Stimulated activated CD8-positive, alpha-beta memory T cell treated with anti-CD3 and anti-CD28 coated beads, Interleukin-7, amount 100 ng/mL, for 1 hour (primary cell): ENCODE data around the gene NOXO1.
A peak's percentile ranks its signal among the peaks of the same experiment; 100 is the strongest.
"Not testable (repeated sequence)": the region's sequence is repeated elsewhere in the genome, so short reads cannot be mapped to it uniquely, and the experiment has no call there.

Experiments used
- DNase-seq, 2 donors: peaks; one replicate each; pipeline ENCODE4 v3.0.0-alpha.2; 2020; ENCODE audit warnings: low read depth in 2 of 2

The NOXO1 gene

DNA sequence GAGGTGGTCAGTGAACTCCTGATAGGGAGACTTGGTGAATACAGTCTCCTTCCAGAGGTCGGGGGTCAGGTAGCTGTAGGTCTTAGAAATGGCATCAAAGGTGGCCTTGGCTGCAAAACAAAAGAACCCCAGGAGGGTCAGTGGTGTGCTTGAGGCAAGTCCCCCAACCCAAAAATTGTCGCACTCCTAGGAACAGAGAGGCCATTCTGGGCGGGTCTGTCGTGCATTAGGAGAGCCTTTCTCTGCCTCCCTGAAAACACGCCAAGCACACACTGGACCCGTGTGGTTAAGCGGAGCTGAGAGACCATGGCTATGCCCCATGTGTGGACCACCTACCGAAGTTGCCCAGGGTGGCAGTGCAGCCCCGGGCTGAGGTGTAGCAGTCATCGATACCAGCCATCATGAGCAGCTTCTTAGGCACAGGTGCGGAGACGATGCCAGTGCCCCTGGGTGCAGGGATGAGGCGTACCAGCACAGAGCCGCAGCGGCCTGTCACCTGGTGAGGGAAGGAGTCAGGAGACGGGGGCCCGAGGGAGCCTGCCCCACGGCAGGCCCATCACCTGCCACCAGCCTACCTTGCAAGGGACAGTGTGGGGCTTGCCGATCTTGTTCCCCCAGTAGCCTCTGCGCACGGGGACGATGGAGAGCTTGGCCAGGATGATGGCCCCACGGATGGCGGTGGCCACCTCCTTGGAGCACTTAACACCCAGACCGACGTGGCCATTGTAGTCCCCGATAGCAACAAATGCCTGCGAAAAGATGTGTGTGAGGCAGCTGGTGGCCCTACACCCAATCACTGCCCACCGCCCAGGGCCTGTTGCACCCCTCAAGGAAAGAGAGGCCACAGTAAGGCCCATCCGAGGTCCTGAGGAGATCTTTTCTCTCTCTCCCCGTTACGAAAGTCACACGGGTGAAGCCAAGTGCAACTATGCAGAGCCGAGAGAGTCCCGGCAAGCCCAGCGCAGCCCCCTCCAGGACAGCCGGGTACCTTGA, 18.8 kb downstream of the NOXO1 start:
- not testable (repeated sequence) for DNase-seq

DNA sequence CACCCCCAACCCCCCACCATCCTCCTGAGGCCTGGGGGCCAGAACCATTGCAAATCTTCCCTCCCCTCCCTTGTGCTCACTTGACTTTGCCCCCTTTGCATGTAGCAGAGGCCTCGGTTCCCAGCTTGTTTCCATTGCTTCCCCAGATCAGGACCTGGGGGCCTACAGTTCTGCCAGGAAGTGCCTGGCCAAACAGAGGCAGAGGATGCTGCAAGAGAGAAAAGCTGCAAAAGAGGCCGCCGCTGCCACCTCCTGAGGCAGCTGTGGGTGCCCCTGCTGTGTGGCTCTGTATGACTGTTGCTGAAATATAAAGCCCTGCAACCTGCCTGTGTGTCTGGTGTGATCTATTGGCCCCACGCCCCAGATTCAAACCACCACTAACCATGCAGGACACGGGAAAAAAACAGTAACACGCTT, 19.6 kb downstream of the NOXO1 start:
- no peak for DNase-seq

DNA sequence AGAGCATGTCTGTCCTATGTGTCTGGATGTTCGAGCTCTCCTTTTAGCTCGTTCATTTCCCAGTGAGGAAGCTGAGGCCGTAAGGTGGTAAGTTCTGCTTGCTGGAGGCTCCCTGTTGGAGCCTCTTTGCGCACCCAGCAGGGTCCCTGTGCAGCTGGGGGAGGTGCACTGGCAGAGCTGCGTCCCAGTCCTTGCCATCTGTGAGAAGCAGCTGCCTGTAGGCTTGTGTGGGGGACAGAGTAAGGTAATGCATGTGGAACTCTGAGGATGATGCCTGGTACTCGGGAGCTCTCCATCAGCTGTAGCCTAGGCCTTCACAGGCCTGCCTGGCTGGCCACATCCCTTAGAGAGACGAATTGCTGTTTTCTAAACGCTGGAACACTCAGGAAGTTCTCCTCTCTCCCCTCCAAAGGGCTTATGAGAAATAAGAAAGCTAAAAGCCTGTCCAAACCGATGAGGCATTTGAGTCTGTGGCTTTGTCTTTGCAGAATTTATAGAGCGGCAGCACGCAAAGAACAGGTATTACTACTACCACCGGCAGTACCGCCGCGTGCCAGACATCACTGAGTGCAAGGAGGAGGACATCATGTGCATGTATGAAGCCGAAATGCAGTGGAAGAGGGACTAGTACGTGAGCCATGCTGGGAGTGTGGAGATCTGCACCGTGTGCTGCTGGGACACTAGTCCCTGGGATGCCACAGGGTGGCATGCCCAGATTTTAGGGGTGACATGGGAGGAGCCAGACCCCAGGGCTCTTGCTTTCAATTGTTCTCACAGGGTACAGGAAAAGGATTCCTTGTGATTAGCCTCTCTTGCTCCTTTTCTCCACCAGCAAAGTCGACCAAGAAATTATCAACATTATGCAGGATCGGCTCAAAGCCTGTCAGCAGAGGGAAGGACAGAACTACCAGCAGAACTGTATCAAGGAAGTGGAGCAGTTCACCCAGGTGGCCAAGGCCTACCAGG, 20.3 kb downstream of the NOXO1 start:
- no peak for DNase-seq

DNA sequence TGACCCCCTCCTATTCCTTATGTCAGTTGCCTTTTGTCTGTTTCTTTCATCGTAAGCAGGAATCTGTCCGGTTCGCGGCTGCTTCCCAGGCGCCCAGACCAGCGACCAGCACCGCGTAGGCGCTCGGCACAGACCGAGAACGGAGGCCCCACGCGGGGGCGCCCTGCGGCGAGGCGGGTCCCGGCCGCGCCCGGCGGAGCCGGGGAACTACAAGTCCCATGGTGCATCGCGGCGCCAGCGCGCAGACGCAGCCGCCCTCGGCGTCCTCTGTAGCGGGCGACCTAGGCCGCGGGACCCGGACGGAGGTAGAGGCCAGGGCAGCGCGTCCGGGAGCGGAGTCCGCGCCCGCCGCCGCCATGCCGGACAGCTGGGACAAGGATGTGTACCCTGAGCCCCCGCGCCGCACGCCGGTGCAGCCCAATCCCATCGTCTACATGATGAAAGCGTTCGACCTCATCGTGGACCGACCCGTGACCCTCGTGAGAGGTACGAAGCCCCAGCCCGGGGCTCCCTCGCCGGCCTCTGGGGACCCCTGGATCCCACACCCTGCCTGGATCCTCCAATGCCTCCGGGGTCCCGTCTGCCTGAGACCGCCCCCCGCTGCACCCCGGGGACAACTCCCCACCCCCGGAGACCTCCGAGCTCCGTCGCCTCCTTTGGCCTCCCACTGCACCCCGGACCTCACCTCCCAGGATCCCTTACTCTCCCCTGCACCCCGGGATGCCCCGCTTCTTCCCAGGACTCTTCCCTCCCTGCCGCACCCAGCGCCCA, 21.8 kb downstream of the NOXO1 start, which contains the start of gene NDUFB10:
NDUFB10 (plus strand) TSS at position 270 of the 771 bp plus-strand sequence; CDS start at position 357, 87 bp downstream.
- peak; percentile 77 to 88 for DNase-seq

DNA sequence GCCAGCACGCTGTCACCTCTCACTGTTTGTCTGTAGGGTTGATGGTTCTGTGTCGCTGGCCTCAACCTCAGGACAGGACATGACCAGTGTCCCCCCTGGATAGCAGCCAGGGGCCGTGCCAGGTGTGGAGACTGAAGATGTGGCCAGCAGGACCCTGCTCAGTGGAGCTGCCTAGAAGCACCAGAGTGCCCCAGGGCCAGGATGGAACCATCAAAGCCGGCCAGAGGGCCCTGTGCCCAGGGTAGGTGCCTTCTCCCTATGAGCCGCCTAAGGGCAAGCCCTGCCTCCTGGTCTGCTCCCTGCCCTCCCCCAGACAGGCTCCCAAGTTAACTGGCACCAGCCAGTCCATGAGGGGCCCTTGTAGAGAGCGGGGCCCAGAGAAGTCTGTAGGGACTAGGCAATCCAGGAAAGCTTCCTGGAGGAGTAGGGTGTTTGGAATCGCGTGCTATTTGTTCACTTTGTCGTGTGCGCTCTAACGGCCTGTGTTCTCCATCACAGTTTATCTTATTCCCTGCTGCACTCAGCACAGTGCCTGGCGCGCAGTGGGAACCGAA, 22.5 kb downstream of the NOXO1 start:
- DNase-seq = no peak

DNA sequence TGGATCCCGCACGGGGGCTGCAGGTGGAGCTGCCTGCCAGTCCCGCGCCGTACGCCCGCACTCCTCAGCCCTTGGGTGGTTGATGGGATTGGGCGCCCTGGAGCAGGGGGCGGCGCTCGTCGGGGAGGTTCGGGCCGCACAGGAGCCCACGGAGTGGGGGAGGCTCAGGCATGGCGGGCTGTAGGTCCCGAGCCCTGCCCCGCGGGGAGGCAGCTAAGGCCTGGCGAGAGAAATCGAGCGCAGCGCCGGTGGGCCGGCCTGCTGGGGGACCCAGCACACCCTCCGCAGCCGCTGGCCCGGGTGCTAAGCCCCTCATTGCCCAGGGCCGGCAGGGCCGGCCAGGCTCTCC, 23.2 kb downstream of the NOXO1 start:
- DNase-seq = not testable (repeated sequence)

DNA sequence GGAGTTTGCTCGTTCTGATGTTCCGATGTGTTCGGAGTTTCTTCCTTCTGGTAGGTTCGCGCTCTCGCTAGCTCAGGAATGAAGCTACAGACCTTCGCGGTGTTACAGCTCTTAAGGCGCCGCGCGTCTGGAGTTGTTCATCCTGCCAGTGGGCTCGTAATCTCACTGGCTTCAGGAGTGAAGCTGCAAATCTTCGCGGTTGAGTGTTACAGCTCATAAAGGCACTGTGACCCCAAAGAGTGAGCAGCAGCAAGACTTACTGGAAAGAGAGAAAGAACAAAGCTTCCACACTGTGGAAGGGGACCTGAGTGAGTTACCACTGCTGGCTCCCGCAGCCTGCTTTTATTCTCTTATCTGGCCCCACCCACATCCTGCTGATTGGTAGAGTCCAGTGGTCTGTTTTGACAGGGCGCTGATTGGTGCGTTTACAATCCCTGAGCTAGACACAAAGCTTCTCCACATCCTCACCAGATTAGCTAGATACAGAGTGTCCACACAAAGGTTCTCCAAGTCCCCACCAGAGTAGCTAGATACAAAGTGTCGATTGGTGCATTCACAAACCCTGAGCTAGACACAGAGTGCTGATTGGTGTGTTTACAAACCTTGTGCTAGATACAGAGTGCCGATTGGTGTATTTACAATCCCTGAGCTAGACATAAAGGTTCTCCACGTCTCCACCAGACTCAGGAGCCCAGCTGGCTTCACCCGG, 23.7 kb downstream of the NOXO1 start:
- not testable (repeated sequence) for DNase-seq

DNA sequence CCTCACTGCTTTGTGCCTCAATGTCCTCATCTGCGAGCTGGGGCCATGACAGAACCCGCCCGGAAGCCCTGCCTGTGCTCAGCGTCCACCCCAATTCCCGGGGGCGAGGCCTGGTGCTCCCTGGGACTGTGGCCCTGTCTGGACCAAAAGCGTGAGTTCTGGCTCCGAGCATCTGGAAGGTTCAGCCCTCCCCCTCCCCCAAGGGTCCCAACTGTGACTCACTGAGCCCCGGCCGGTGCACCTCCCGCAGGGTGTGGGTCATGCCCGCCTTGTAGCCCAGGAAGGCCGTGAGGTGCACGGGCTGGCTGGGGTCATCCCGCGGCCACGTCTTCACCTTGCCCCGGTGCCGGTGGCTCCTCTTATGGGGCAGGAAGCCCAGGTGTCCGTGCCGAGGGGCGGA, 27.5 kb downstream of the NOXO1 start:
- DNase-seq = no peak

DNA sequence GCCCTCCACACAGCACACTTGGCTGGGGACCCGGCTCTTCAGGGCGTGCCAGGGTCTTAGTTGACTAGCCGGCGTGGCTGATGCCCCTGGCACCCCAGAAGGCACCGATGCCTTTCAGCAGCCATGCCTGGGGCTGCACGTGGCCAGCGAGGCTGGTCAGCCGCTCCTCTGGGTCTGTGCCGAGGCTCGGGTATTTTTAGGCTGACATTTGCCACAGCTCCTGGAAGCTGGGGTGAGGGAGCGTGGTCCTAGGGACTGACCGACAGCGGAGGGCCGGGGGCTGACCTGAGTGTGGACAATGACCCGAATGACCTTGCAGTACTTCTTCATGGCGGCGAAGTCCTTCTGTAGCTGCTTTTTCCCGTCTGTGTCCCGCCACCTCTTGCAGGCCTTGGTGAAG, 30.7 kb downstream of the NOXO1 start:
- no peak for DNase-seq

DNA sequence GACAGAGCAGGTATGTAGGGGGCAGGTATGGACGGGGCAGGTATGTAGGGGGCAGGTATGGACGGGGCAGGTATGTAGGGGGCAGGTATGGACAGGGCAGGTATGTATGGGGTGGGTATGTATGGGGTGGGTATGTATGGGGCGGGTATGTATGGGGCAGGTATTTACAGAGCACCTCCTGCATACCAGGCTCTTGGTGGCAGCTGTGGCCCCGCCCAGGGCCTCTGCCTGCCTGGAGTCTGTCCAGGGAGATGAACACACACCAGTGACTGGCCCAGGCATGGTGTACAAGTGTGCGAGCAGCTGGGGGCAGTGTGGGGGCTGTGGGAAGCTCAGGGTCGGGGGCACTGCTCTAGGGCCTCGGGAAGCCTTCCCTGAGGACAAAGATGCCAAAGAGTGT, 31.2 kb downstream of the NOXO1 start:
- no peak for DNase-seq

DNA sequence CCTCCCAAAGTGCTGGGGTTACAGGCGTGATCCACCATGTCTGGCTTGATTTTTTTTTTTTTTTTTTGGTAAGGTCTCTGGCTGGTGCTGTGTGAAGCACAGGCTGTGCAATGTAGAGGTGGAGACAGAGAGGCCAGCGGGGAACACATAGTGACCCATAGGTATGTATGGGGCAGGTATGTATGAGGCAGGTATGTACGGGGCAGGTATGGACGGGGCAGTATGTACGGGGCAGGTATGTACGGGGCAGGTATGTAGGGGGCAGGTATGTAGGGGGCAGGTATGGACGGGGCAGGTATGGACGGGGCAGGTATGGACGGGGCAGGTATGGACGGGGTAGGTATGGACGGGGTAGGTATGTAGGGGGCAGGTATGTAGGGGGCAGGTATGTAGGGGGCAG, 31.8 kb downstream of the NOXO1 start:
- no peak for DNase-seq

DNA sequence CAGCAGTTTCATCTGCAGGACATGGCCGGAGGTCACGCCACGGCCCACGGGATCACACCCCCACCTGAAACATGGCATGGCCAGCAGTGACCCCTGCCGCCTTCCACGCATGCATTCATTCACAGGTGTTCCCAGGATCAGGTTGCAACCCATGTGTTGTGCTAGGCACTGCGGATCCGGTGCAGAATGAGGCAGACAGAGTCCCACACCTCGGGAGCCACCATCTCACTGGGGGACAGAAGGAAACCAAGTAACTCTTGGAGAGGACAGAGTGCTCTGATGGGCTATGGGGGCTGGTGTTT, 33.9 kb downstream of the NOXO1 start:
- no peak for DNase-seq

DNA sequence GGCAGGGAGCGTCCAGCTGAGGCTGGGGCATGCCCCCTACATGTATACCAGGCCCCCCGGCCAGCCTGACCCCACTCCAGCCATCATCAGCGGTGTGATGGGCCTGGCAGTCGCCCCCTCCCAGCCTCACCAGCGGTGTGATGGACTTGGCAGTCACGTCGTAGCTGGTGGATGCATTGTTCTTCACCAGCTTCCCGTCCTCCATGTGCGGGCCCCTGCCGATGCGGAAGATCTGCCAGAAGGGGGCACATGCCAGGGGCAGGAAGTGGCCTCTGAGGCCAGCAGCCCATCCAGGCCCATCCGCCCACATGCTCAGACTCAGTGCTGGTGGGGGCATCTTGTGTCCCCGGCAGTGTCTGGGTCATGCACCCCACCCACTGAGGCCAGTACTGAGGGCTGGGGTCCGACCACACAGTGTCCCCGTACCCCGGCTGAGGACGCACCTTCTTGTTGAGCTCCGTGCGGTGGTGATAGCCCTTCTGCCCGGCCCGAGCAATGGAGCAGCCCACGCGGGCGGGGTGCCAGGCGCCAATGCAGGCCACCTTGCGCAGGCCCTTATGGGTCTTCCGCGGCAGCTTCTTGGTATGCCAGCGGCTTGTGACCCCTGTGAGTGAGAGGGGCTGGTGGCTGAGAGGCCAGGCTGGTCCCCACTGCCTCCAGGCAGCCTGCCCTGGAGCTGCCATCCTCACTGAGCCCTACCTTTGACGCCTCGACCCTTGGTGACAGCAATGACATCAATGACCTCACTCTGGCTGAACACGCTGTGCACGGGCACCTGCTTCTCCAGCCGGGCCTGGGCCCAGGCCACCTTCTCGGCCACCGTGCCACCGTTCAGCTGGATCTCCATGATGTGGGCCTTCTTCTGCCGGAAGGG, 34.5 kb downstream of the NOXO1 start:
- no peak for DNase-seq

DNA sequence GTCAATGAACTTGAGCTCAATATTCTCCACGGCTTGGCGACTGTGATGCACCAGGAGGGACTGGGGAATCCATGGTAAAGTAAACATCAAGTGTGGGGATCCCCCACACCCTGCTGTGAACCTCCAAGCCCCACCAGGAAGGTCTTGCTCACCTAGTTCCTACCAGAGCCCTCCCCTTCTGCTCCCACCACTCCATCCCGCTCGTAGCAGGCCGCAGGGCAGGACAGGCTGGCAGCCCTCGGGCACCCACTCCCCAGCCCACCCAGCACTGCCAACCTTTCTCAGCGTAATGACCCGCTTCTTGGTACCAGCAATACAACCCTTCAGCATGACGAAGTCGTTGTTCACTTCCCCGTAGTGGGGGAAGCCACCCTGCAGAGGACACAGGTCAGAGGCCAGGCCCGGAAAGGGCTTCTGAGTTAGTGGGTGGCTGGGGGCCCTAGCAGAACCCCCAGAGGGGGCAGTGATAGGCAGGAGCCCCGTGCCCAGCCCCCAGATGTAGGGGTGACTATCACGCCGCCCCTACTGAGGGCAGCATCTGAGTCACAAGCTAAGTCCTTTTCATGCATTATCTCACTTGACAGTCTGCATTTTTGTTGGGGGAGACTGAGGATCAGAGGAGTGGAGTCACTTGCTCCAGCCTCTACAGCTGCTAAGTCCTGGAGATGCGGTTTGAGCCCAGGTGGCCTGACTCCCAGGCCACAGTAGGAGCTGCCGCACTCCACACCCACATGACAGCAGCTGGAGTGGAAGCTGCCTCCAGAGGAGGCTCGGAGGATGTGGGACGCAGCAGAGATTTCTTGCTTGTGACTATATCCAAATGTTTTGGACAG, 35.5 kb downstream of the NOXO1 start:
- no peak for DNase-seq

DNA sequence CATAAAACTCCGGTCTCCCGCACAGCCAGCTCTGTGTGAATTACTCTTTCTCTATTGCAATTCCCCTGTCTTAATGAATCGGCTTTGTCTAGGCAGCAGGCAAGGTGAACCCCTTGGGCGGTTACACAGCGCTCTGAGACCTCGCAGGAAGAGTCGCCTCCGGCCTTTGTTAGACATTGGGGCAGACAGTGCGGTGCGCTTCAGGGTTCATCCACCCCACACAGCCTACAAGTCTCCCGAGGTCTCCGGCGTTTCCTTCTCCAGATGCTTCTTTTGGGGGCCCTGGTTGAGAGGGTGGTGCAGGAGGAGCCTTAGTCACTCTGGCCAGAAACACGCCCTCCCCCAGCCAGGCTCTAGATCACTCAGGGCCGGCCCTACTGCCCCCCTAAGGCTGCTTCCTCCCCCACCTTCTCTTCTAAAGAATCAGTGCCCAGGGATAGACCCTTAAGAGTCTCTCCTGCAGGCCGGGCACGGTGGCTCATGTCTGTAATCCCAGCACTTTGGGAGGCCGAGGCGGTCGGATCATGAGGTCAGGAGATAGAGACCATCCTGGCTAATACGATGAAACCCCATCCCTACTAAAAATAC, 36.6 kb downstream of the NOXO1 start:
- DNase-seq = no peak

DNA sequence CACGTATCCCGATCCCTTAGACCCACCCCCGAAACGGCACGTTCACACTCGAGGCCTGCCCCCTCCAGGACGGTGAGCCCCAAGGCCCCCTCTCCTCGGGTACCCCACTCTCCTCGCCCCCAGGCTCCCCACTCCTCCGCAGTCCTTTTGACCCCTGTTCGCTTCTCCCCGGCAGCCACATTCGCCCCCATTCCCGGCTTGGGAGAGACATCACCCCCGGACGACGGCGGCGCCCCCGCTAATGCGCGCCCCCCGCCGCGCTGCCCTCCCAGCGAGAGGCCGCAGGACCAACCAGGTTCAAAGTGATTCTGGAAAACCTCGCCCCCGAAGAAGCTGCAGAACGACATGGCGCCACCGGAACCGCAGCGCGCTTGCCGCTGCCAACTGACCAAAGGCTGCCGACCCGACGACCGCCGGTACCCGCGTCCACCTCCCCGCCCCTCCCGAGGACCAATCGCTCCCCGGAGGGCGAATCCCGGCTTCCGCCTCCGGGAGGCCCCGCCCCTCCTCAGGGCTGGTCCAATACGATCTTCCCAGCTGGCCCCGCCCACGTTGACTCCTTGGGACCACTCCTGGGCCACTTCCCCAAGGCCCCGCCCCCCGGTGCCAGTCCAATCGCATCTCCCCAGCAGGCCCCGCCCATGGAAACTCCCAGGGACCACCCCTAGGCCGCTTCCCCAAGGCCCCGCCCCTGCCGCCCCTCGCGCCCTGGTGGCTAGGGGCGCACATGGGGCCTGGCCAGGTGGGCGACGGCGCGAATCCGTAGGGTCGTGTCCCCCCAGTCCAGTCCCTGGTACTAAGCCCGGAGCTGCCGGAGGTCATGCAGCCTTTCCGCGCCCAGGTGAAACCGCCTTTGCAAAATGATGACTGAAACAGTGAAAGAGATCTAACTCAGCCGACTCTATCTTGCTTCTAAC, 38.2 kb downstream of the NOXO1 start, which contains the start of gene MSRB1:
MSRB1 (minus strand) TSS at position 390 of the 917 bp plus-strand sequence; CDS start at position 347, 43 bp downstream.
- DNase-seq = peak; percentile 94 to 97
